GM23338 (cell line): ENCODE measurements around the gene KCNIP2. TPM values are rescaled to one million over a fixed set of nuclear protein-coding genes. Genes with fewer than 3 reads are reported as not detected.
A peak's percentile ranks its signal among the peaks of the same experiment; 100 is the strongest.

ENCODE experiments used
- ATAC-seq: fragments of 200-7000 bp; cut with Tn5 transposase; 3 replicates; pipeline ENCODE4 v1.9.1; 2020
- DNase-seq: peaks from one replicate; pipeline ENCODE4 v3.0.0-alpha.2; 2015; ENCODE audit warnings: low spot score
- H2AFZ ChIP-seq: fragments of 200-600 bp; sonication (generic); 2 replicates; pipeline ENCODE4 v1.8.0; 2016; ENCODE audit warnings: antibody characterized with exemption, mild to moderate bottlenecking, moderate library complexity
- H3F3A ChIP-seq: fragments of 200-600 bp; sonication (generic); replicated peaks from 2 replicates; pipeline ENCODE4 v1.8.0; 2017; ENCODE audit warnings: antibody characterized with exemption, mixed run types, low read depth
- H3K27ac ChIP-seq: fragments of 200-600 bp; sonication (generic); 2 replicates; pipeline ENCODE4 v1.6.1; 2016; ENCODE audit warnings: low read depth
- H3K27me3 ChIP-seq: fragments of 200-600 bp; sonication (generic); 2 replicates; pipeline ENCODE4 v1.8.0; 2016; ENCODE audit warnings: mild to moderate bottlenecking, mixed run types, moderate library complexity; ENCODE audit not compliant: insufficient read depth
- H3K36me3 ChIP-seq: fragments of 200-600 bp; sonication (generic); 2 replicates; pipeline ENCODE4 v1.8.0; 2016; ENCODE audit warnings: mild to moderate bottlenecking; ENCODE audit not compliant: insufficient read depth
- H3K4me1 ChIP-seq: fragments of 200-600 bp; sonication (generic); 2 replicates; pipeline ENCODE4 v1.8.0; 2016; ENCODE audit warnings: mild to moderate bottlenecking, moderate library complexity; ENCODE audit not compliant: insufficient read depth
- H3K4me2 ChIP-seq: fragments of 200-600 bp; sonication (generic); 2 replicates; pipeline ENCODE4 v1.7.1; 2017; ENCODE audit warnings: mixed run types
- H3K4me3 ChIP-seq: fragments of 200-600 bp; sonication (generic); 2 replicates; pipeline ENCODE4 v1.6.1; 2016; ENCODE audit warnings: mixed run types
- H3K79me2 ChIP-seq: fragments of 200-600 bp; sonication (generic); replicated peaks from 2 replicates; pipeline ENCODE4 v1.8.0; 2017; ENCODE audit warnings: mild to moderate bottlenecking; ENCODE audit not compliant: insufficient read depth
- H3K9me2 ChIP-seq: fragments of 200-600 bp; sonication (generic); 2 replicates; pipeline ENCODE4 v1.8.0; 2017; ENCODE audit not compliant: insufficient read depth
- H4K20me1 ChIP-seq: fragments of 200-600 bp; sonication (generic); replicated peaks from 2 replicates; pipeline ENCODE4 v1.8.0; 2017; ENCODE audit warnings: mild to moderate bottlenecking; ENCODE audit not compliant: insufficient read depth
- H3K27ac Mint-ChIP-seq: 2 replicates; pipeline ENCODE4 v1.8.0; 2020; ENCODE audit warnings: inconsistent platforms, mild to moderate bottlenecking, moderate library complexity, mixed read lengths
- H3K27me3 Mint-ChIP-seq: 3 replicates; pipeline ENCODE4 v1.8.0; 2022; ENCODE audit warnings: low read depth, mild to moderate bottlenecking, moderate library complexity, mixed read lengths, inconsistent platforms; ENCODE audit not compliant: insufficient read depth, poor library complexity
- H3K36me3 Mint-ChIP-seq: 3 replicates; pipeline ENCODE4 v1.8.0; 2021; ENCODE audit warnings: low read depth, mild to moderate bottlenecking, inconsistent platforms, moderate library complexity, mixed read lengths
- H3K4me1 Mint-ChIP-seq: 3 replicates; pipeline ENCODE4 v1.8.0; 2020; ENCODE audit warnings: mild to moderate bottlenecking, inconsistent platforms, mixed read lengths
- H3K4me3 Mint-ChIP-seq: 3 replicates; pipeline ENCODE4 v1.8.0; 2021; ENCODE audit warnings: moderate library complexity, mild to moderate bottlenecking, inconsistent platforms, mixed read lengths
- H3K9me3 Mint-ChIP-seq: 3 replicates; pipeline ENCODE4 v1.8.0; 2020; ENCODE audit warnings: moderate library complexity, mild to moderate bottlenecking, inconsistent platforms, mixed read lengths
- CREB1 ChIP-seq: fragments of 250-450 bp; sonication (Bioruptor Pico); IDR thresholded peaks from 2 replicates; pipeline ENCODE4 v1.5.0; 2020; ENCODE audit warnings: low read depth, mild to moderate bottlenecking, moderate library complexity
- ETS1 ChIP-seq: IDR thresholded peaks from 2 replicates; pipeline ENCODE4 v1.6.1; 2016; ENCODE audit warnings: antibody characterized with exemption
- EZH2 ChIP-seq: fragments of 200-600 bp; sonication (generic); IDR thresholded peaks from one replicate; pipeline ENCODE4 v1.8.0; 2017; ENCODE audit warnings: antibody characterized with exemption, mild to moderate bottlenecking, low read depth; ENCODE audit not compliant: unreplicated experiment
- EZH2phosphoT487 ChIP-seq: fragments of 200-600 bp; sonication (generic); IDR thresholded peaks from one replicate; pipeline ENCODE4 v1.8.1; 2018; ENCODE audit warnings: antibody characterized with exemption; ENCODE audit not compliant: unreplicated experiment
- JUNB ChIP-seq: IDR thresholded peaks from one replicate; pipeline ENCODE4 v1.6.1; 2016; ENCODE audit warnings: antibody characterized with exemption; ENCODE audit not compliant: unreplicated experiment
- NANOG ChIP-seq: IDR thresholded peaks from 2 replicates; pipeline ENCODE4 v1.6.1; 2016; ENCODE audit warnings: antibody characterized with exemption, borderline replicate concordance
- POLR2AphosphoS5 ChIP-seq: IDR thresholded peaks from 2 replicates; pipeline ENCODE4 v1.6.1; 2016; ENCODE audit warnings: antibody characterized with exemption, low read depth
- STAT1 ChIP-seq: IDR thresholded peaks from one replicate; pipeline ENCODE4 v1.6.1; 2016; ENCODE audit warnings: antibody characterized with exemption; ENCODE audit not compliant: unreplicated experiment
- ZNF114 ChIP-seq: fragments of 250-450 bp; sonication (Bioruptor Pico); IDR thresholded peaks from 2 replicates; pipeline ENCODE4 v1.5.0; 2020; ENCODE audit warnings: mild to moderate bottlenecking, moderate library complexity
- ZNF331 ChIP-seq: fragments of 250-450 bp; sonication (Bioruptor Pico); IDR thresholded peaks from 2 replicates; pipeline ENCODE4 v1.5.0; 2020; ENCODE audit warnings: low read depth, mild to moderate bottlenecking, moderate library complexity
- ZNF462 ChIP-seq: fragments of 250-450 bp; sonication (Bioruptor Pico); IDR thresholded peaks from 2 replicates; pipeline ENCODE4 v1.5.0; 2020; ENCODE audit warnings: mild to moderate bottlenecking, moderate library complexity
- polyA plus RNA-seq: library from polyadenylated mRNA; unstranded; fragments of >200 nt; fragmentation: Nextera tagmentation; extraction: Ambion mirVana; gene quantifications from 2 replicates; pipeline ENCODE4 v1.2.1, GENCODE V29; 2016
- total RNA-seq: library from RNA; depleted of rRNA; stranded (reverse); fragments of >200 nt; shearing (Covaris generic); gene quantifications from 2 replicates; pipeline ENCODE4 v1.2.3, GENCODE V29; 2014
- TF ChIP-seq, protein P1 (sequence below): IDR thresholded peaks from one replicate; pipeline ENCODE4 v1.6.1; 2018; ENCODE audit warnings: antibody characterized with exemption; ENCODE audit not compliant: unreplicated experiment
- TF ChIP-seq, protein P2 (sequence below), 2 experiments: fragments of 200-600 bp in 1 of 2; sonication (generic) in 1 of 2; conservative IDR thresholded peaks; 2 replicates each; pipeline versions ENCODE4 v1.5.1 to v1.6.1; 2016 to 2017; ENCODE audit warnings: antibody characterized with exemption in 2 of 2, low read depth in 2 of 2, mild to moderate bottlenecking in 2 of 2, moderate library complexity in 1 of 2

KCNIP2 gene
- total and polyA plus RNA-seq, 2 experiments from 2014 or later, result 2.2 to 2.6 TPM

DNA sequence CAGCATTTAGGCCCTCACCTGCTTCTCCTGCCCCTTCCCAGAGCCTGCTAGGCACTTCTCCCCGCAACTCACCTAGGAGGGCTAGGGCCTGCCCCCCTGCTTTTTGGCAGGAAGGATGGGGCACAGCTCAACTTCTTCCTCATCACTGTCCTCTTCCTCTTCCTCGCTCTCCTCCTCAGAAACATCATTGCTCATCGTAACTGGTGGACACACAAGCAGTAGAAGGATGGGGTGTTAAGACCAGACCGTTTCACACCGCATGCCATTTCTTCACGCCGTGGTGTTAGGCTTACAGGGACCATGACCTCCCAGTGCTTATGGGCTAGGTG is 62.0 kb downstream of the KCNIP2 start:
- peaks cover under 1% of the 10 kb centered on the region; the same call in 1 of the 2 replicates for H3K36me3 ChIP-seq
- Mint-ChIP-seq H3K27ac (no peak overlapping the region), H3K9me3 (no peaks in the 10 kb centered on the region; the same call in 2 of the 3 replicates), H3K4me3 (peak overlapping the region; percentile 100), H3K36me3 (peaks cover 25% of the 10 kb centered on the region), H3K4me1 (peaks cover 48% of the 10 kb centered on the region), H3K27me3 (peaks cover 34% of the 10 kb centered on the region)
- H3K9me2 ChIP-seq, result no peaks in the 10 kb centered on the region
- H3K79me2 ChIP-seq, result peaks cover 11% of the 10 kb centered on the region; the same call in 1 of the 2 replicates
- DNase-seq (no peak), ATAC-seq (no peak)
- no peak overlapping the region for H2AFZ ChIP-seq
- no peak overlapping the region for H3K27ac ChIP-seq
- H3K4me3 ChIP-seq, result peak overlapping the region; percentile 86
- H3K4me1 ChIP-seq, result peaks cover 56% of the 10 kb centered on the region
- peak overlapping the region; percentile 78 for H3K4me2 ChIP-seq
- H3F3A ChIP-seq, result peaks cover 34% of the 10 kb centered on the region
- TF ChIP-seq JUNB, result no peak
- no peak for TF ChIP-seq POLR2AphosphoS5
- no peak for TF ChIP-seq EZH2
- no peak for TF ChIP-seq NANOG
- TF ChIP-seq ZNF462 (CRISPR knock-in tag), result no peak
- TF ChIP-seq CREB1, result no peak
- TF ChIP-seq, protein P1, sequence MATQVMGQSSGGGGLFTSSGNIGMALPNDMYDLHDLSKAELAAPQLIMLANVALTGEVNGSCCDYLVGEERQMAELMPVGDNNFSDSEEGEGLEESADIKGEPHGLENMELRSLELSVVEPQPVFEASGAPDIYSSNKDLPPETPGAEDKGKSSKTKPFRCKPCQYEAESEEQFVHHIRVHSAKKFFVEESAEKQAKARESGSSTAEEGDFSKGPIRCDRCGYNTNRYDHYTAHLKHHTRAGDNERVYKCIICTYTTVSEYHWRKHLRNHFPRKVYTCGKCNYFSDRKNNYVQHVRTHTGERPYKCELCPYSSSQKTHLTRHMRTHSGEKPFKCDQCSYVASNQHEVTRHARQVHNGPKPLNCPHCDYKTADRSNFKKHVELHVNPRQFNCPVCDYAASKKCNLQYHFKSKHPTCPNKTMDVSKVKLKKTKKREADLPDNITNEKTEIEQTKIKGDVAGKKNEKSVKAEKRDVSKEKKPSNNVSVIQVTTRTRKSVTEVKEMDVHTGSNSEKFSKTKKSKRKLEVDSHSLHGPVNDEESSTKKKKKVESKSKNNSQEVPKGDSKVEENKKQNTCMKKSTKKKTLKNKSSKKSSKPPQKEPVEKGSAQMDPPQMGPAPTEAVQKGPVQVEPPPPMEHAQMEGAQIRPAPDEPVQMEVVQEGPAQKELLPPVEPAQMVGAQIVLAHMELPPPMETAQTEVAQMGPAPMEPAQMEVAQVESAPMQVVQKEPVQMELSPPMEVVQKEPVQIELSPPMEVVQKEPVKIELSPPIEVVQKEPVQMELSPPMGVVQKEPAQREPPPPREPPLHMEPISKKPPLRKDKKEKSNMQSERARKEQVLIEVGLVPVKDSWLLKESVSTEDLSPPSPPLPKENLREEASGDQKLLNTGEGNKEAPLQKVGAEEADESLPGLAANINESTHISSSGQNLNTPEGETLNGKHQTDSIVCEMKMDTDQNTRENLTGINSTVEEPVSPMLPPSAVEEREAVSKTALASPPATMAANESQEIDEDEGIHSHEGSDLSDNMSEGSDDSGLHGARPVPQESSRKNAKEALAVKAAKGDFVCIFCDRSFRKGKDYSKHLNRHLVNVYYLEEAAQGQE, result no peak
- TF ChIP-seq ZNF114 (CRISPR knock-in tag), result no peak
- TF ChIP-seq, protein P2, sequence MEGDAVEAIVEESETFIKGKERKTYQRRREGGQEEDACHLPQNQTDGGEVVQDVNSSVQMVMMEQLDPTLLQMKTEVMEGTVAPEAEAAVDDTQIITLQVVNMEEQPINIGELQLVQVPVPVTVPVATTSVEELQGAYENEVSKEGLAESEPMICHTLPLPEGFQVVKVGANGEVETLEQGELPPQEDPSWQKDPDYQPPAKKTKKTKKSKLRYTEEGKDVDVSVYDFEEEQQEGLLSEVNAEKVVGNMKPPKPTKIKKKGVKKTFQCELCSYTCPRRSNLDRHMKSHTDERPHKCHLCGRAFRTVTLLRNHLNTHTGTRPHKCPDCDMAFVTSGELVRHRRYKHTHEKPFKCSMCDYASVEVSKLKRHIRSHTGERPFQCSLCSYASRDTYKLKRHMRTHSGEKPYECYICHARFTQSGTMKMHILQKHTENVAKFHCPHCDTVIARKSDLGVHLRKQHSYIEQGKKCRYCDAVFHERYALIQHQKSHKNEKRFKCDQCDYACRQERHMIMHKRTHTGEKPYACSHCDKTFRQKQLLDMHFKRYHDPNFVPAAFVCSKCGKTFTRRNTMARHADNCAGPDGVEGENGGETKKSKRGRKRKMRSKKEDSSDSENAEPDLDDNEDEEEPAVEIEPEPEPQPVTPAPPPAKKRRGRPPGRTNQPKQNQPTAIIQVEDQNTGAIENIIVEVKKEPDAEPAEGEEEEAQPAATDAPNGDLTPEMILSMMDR (conservative IDR thresholded peaks at IDR 0.05; ENCODE audit: low read depth in 2 of 2), result no peak
- TF ChIP-seq ZNF331 (CRISPR knock-in tag), result no peak
- no peak for TF ChIP-seq ETS1
- no peak for TF ChIP-seq STAT1
- no peak for TF ChIP-seq EZH2phosphoT487
- H3K27me3 ChIP-seq, result peaks cover 28% of the 10 kb centered on the region
- 0 out of 2 replicates have a peak, but pooled peaks cover 8% of the 10 kb centered on the region for H4K20me1 ChIP-seq
